Left kidney (tissue), 2 donors: ENCODE results near the gene CD68. TPM values are rescaled to one million over a fixed set of nuclear protein-coding genes. Genes with fewer than 3 reads are reported as not detected.
"Not testable (repeated sequence)": the region's sequence is repeated elsewhere in the genome, so short reads cannot be mapped to it uniquely, and the experiment has no call there.

ENCODE experiments used
- DNase-seq: peaks from one replicate; pipeline ENCODE4 v3.0.0-alpha.2; 2013
- polyA plus RNA-seq: library from polyadenylated mRNA; unstranded; fragments of 120-200 nt; gene quantifications from one replicate; pipeline ENCODE4 v1.2.1, GENCODE V29; 2013; ENCODE audit not compliant: insufficient read length

The CD68 gene
- polyA plus RNA-seq, 1 donor = 56.8 TPM

- DNase-seq = no peak
These were observed 581 bp downstream of the CD68 start for GRCh38 chr17:7579834-7580603.

- DNase-seq = no peak
These were observed 1.5 kb downstream of the CD68 start for GRCh38 chr17:7580604-7581575.

- DNase-seq = no peak
These were observed 3.2 kb downstream of the CD68 start for GRCh38 chr17:7582396-7583252.

DNA sequence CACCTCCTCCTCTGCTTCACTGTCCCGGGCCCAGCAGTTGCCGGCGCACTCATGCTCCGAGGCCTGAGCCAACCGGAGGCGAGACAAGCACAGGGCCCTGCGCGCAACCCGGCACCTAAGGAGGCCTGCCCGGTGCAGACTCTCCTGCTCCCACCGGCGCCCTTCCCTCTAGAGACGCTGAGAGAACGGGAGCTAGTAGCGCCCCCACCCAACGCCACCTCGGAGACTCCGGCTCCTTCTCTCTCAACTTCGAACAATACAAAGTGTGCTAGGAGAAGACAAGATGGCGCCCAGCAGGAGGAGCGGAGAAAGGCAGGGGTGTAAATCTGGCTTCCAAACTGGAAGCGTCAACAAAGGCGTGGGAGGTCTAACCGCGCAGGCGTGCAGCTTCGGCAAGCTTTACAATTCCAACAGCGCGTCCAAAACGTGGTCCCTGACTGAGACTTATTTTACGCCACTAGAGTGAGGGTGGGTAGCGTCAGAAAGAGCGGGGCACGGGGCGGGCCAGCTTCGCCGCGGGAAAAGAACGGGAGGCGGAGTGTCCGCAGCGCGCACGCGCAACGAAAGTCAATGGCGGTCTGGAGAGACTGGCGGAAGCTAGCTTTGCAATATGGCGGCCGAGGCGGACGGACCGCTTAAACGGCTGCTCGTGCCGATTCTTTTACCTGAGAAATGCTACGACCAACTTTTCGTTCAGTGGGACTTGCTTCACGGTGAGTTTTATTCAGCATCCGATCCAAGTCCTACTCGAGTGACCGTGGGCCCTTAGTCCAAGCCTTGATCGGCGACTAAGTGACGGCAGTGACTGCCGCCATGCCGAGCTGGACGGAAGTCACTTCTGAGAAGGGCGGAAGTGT, 4.0 kb downstream of the CD68 start, which contains the start of gene MPDU1:
MPDU1 (plus strand) TSS at position 600 of the 857 bp plus-strand sequence; CDS start at position 611, 11 bp downstream.
- DNase-seq = peak; percentile 97

DNA sequence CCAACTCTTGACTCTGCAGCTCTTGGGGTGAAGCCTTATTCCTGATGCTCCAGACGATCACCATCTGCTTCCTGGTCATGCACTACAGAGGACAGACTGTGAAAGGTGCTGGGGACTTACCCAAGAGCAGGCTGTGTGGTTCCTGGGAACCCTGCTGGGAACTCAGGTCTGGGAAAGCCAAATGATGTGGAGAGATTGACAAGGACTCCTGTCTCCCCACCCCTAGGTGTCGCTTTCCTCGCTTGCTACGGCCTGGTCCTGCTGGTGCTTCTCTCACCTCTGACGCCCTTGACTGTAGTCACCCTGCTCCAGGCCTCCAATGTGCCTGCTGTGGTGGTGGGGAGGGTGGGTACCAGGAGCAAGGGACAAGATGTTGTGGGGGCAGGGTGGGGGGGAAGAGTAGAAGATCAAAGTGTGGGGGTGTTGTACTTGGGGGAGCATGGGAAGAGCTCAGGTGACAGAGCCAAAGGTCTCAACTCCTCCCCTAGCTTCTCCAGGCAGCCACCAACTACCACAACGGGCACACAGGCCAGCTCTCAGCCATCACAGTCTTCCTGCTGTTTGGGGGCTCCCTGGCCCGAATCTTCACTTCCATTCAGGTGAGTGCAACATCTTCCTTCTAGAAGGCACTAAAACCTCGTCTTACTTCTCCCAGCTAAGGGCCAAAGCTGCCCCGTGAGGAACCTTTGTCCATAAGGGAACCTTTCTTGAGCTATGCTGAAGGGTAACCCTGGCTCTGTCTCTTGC, 7.4 kb downstream of the CD68 start:
- no peak for DNase-seq

- DNase-seq = no peak
These were observed 8.1 kb downstream of the CD68 start for GRCh38 chr17:7587420-7588151.

- DNase-seq = no peak
These were observed 9.2 kb downstream of the CD68 start for GRCh38 chr17:7588553-7589203.

- peak; percentile 86 for DNase-seq
These were observed 9.9 kb downstream of the CD68 start for GRCh38 chr17:7589204-7589868.

GRCh38 chr17:7589891-7590691, 10.7 kb downstream of the CD68 start, which contains the start of gene SOX15:
TSS of gene SOX15 (minus strand) at chr17:7590094. CDS start at chr17:7589676, 418 bp downstream.
- no peak for DNase-seq

DNA sequence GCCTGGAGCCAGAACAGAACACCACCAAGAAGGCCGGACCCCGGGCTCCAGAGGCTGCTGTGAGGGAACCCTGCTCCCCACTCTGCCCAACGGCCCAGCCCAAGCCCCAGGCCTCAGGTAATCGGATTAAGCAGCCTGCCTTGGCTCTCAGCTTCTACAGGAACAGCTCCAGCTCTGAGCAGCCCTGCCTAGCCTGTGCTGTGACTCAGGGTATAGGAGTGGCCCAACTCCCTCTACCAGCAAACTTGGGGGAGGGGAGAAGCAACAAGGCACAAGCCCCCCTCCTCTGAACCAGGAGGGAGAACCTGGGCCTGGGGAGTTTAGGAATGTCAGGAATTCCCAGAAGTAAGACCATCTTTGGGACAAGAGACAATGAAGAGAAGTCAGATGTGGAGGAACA, 11.3 kb downstream of the CD68 start:
- no peak for DNase-seq

DNA sequence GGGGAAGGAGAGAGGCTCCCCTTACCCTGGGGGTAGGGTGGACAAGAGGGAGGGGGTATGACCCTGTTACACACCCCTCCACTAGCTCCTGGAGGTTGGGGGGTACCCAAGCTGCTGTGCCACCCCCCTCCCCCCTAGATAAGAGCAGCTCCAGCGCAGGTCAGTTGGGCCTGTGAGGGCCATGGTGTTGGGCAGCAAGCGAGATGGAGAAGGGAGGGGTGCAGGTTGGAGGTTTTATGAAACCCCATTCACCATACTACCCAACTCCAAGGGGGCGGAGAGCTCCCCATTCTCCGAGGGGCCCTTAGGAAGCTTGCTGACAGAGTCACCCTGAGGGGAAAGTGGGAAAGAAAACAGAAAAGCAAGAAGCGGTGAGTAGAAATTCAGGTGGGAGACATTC, 12.2 kb downstream of the CD68 start:
- no peak for DNase-seq

DNA sequence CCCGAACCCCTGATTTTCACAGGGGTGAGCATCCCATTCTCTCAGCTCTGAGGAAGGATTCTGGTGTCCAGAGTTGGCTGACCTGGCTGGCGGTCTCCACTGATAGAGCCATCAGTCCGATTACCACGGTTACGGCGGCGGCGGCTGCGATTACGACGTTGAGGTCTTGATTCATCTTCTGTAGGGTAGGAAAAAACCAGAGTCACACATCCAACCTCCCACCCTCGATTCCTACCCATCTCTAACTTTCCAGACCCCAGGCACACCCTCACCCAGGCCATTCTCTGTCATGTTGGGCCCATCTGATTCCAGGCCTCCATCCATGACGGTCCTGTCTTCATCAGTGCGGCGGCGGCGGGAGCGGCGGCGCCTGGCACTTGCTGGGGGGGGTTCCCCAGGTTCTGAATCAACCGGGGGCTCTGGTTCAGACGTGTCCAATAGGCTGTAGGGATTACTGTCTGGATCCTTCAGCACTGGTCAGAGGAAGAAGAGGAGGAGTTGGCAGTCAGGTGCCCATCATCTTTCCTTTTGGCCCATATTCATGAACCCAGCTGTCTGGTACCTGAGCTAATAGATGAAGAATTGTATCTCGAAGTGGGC, 13.1 kb downstream of the CD68 start:
- no peak for DNase-seq

DNA sequence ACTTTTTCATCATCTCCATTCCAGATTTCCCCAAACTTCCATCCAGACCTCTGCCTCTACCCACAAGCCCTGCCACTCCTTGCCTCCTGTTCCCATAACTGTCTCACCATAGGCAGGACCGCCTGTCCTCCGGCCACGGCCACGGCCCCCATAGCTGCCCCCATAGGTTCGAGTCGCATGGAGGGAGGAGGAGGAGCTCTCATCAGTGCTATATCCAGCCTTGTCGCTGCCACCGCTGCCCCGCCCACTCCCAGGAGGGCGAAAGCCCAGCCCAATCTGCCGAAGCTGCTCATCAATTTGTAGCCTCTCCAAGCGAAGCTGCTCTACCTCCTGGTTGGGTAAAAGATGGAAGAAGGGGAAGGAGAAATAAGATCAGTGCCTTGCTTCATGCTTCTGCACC, 13.9 kb downstream of the CD68 start:
- no peak for DNase-seq

DNA sequence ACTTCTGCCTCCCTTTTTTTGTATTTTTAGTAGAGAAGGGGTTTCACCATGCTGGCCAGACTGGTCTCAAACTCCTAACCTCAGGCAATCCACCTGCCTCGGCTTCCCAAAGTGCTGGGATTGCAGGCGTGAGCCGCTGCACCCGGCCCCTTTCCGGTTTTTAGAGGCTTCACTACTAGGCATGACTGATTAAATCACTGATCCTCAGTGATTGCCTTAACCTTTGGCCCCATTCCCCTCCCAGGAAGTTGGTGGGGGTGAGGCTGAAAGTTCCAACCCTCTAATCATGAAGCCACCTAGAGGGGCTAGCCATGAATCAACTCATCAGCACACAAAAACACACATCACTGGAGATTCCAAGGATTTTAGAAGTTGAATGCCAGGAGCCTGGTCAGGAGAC, 18.1 kb downstream of the CD68 start:
- DNase-seq = not testable (repeated sequence)

GRCh38 chr17:7606280-7606679, 26.8 kb downstream of the CD68 start:
- DNase-seq = no peak

DNA sequence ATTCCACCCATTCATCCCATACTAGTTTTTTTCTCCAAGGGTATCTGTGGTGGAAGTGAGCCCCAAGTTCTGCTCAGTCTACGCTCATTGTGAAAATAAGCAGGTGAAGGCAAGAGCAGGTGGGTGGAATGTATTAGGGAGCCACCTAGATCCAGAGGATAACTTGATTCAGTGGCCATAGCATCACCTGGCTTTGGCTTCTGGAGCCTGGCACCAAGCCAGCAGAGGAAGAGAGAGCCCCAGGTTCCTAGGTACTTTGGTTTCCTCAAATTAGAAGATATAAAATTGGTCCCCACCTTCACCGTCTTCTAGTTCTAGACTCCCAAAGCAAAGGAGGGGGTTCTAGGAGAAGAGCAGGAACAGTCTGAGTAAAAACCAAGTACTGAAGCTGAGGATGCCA, 31.2 kb downstream of the CD68 start:
- DNase-seq = no peak
